Measurements from ENCODE around the gene CFAP73. TPM values are rescaled to one million over a fixed set of nuclear protein-coding genes. Genes with fewer than 3 reads are reported as not detected.

CFAP73 gene
- total and polyA plus RNA-seq, 2 experiments from 2014 or later = 0.50 to 0.59 TPM

GRCh38 chr12:113181975-113182374, 32.5 kb downstream of the CFAP73 start (continued):
- TF ChIP-seq ZNF462 (CRISPR knock-in tag; IDR thresholded peaks at IDR 0.05) = no peak
- no peak for TF ChIP-seq EZH2 (IDR thresholded peaks at IDR 0.05; ENCODE audit: low read depth, unreplicated experiment)

GRCh38 chr12:113183030-113183589, 33.6 kb downstream of the CFAP73 start:
- Histone ChIP-seq H2AFZ (no peak overlapping the region), H3K36me3 (ENCODE audit: insufficient read depth) (0 out of 2 replicates have a peak, but pooled peaks cover 3% of the 10 kb centered on the region), H3K27me3 (ENCODE audit: insufficient read depth) (no peaks in the 10 kb centered on the region), H3K4me1 (ENCODE audit: insufficient read depth) (peaks cover 4% of the 10 kb centered on the region; the same call in 1 of the 2 replicates), H3F3A (replicated peaks; ENCODE audit: low read depth) (peaks cover 3% of the 10 kb centered on the region; the same call in 1 of the 2 replicates), H4K20me1 (replicated peaks; ENCODE audit: insufficient read depth) (peaks cover 31% of the 10 kb centered on the region), H3K4me3 (no peak overlapping the region), H3K4me2 (no peak overlapping the region), H3K79me2 (replicated peaks; ENCODE audit: insufficient read depth) (peaks cover 50% of the 10 kb centered on the region), H3K27ac (ENCODE audit: low read depth) (no peak overlapping the region), H3K9me2 (ENCODE audit: insufficient read depth) (no peaks in the 10 kb centered on the region)
- DNase-seq (ENCODE audit: low spot score) = no peak
- peak overlapping the region; percentile 95; the same call in 1 of the 3 replicates for H3K4me3 Mint-ChIP-seq
- H3K27ac Mint-ChIP-seq = no peak overlapping the region
- H3K27me3 Mint-ChIP-seq (ENCODE audit: insufficient read depth, low read depth, poor library complexity) = peaks cover 6% of the 10 kb centered on the region
- no peak for ATAC-seq
- H3K36me3 Mint-ChIP-seq (ENCODE audit: low read depth) = peaks cover 51% of the 10 kb centered on the region
- no peaks in the 10 kb centered on the region for H3K9me3 Mint-ChIP-seq
- H3K4me1 Mint-ChIP-seq = peaks cover 12% of the 10 kb centered on the region
- TF ChIP-seq ZNF462 (CRISPR knock-in tag; IDR thresholded peaks at IDR 0.05) (no peak), POLR2AphosphoS5 (IDR thresholded peaks at IDR 0.05; ENCODE audit: low read depth) (no peak), CREB1 (CRISPR knock-in tag; IDR thresholded peaks at IDR 0.05; ENCODE audit: low read depth) (no peak), CTCF (conservative IDR thresholded peaks at IDR 0.05; ENCODE audit: low read depth in 2 of 2) (no peak), ZNF331 (CRISPR knock-in tag; IDR thresholded peaks at IDR 0.05; ENCODE audit: low read depth) (no peak)
